Mucosa of descending colon (tissue), 3 donors: ENCODE measurements around the gene CHCHD1. TPM values are rescaled to one million over a fixed set of nuclear protein-coding genes. Genes with fewer than 3 reads are reported as not detected.

Experiments
- ATAC-seq: fragments of 200-7000 bp; cut with Tn5 transposase; one replicate; pipeline ENCODE4 v1.9.1; 2020; ENCODE audit warnings: mild to moderate bottlenecking, moderate library complexity
- DNase-seq, 3 donors: peaks; one replicate each; pipeline ENCODE4 v3.0.0-alpha.2; 2020
- H3K36me3 ChIP-seq: fragments of 200-600 bp; one replicate; pipeline ENCODE4 v1.8.0; 2021; ENCODE audit warnings: low read depth, mild to moderate bottlenecking
- H3K4me1 ChIP-seq: fragments of 200-600 bp; one replicate; pipeline ENCODE4 v1.8.0; 2021; ENCODE audit warnings: low read depth, mild to moderate bottlenecking
- H3K4me3 ChIP-seq: fragments of 200-600 bp; one replicate; pipeline ENCODE4 v1.8.0; 2021; ENCODE audit warnings: mild to moderate bottlenecking
- H3K9me3 ChIP-seq: fragments of 200-600 bp; one replicate; pipeline ENCODE4 v1.8.0; 2021; ENCODE audit warnings: mild to moderate bottlenecking
- CTCF ChIP-seq: fragments of 200-600 bp; IDR thresholded peaks from one replicate; pipeline ENCODE4 v1.8.0; 2022; ENCODE audit warnings: antibody characterized with exemption, mild to moderate bottlenecking
- intact Hi-C, 2 donors: fragments of 100-400 bp; cut with DNase I in 1 of 2; cut with micrococcal nuclease in 1 of 2; formaldehyde crosslinking; loops; one replicate each; pipeline versions ENCODE4 v1.11.0 to v1.11.1; 2022; cut with DNase I, micrococcal nuclease
- total RNA-seq, 3 donors: library from RNA; stranded (reverse); fragmentation: NEBNext Ultra II Directional in 2 of 3; extraction: Animal tissue kit (Norgen Biotek cat#: 25700) in 2 of 3; gene quantifications; one replicate each; pipeline versions ENCODE4 v1.2.1 to v1.2.4, GENCODE V29; 2021 to 2023
- donor health status: DM: no; HTN: no; CAD: no; lungs with moderate emphysema.
- donor health status: DM: no; HTN: no; CAD: no.
- donor health status: DM: no; HTN: yes; CAD: no.

Gene CHCHD1
- total RNA-seq, 3 donors from 2014 or later: 19.8 to 26.2 (median 22.7) TPM

GRCh38 chr10:73797324-73798025 lies 15.6 kb downstream of the CHCHD1 start:
- Histone ChIP-seq H3K36me3 (no peaks in the 10 kb centered on the region), H3K9me3 (no peaks in the 10 kb centered on the region), H3K4me1 (no peaks in the 10 kb centered on the region), H3K4me3 (no peak overlapping the region)
- TF ChIP-seq CTCF: no peak
- ATAC-seq: no peak
- intact Hi-C loops: no loop called here
- DNase-seq: peak in 1 of 3 donors; percentile 24

- TF ChIP-seq CTCF: no peak
- Histone ChIP-seq H3K9me3 (no peaks in the 10 kb centered on the region), H3K4me3 (no peak overlapping the region), H3K4me1 (no peaks in the 10 kb centered on the region), H3K36me3 (no peaks in the 10 kb centered on the region)
- intact Hi-C loops: no loop called here
- peak in 1 of 3 donors; percentile 14 for DNase-seq
- no peak for ATAC-seq
Observed at GRCh38 chr10:73798087-73798486, 16.2 kb downstream of the CHCHD1 start.

GRCh38 chr10:73798927-73799560 lies 17.2 kb downstream of the CHCHD1 start:
- ATAC-seq: peak; percentile 10
- TF ChIP-seq CTCF: no peak
- Histone ChIP-seq H3K9me3 (no peaks in the 10 kb centered on the region), H3K36me3 (no peaks in the 10 kb centered on the region), H3K4me1 (no peaks in the 10 kb centered on the region), H3K4me3 (no peak overlapping the region)
- DNase-seq: peak in 1 of 3 donors; percentile 23
- intact Hi-C loops: no loop called here

- Histone ChIP-seq H3K4me3 (no peak overlapping the region), H3K36me3 (no peaks in the 10 kb centered on the region), H3K9me3 (no peaks in the 10 kb centered on the region), H3K4me1 (no peaks in the 10 kb centered on the region)
- DNase-seq (peak in 1 of 3 donors; percentile 19), ATAC-seq (no peak)
- intact Hi-C loops: no loop called here
- no peak for TF ChIP-seq CTCF
Observed at GRCh38 chr10:73799899-73800559, 18.2 kb downstream of the CHCHD1 start.

- peak in 2 of 3 donors; percentile 24 to 51 for DNase-seq
- Histone ChIP-seq H3K4me1 (no peaks in the 10 kb centered on the region), H3K9me3 (no peaks in the 10 kb centered on the region), H3K4me3 (no peak overlapping the region), H3K36me3 (no peaks in the 10 kb centered on the region)
- intact Hi-C loops: no loop called here
- no peak for ATAC-seq
- TF ChIP-seq CTCF: no peak
Observed at GRCh38 chr10:73800560-73801252, 18.9 kb downstream of the CHCHD1 start.
